T47D (cell line): ENCODE results near the gene CDKN2C.
"Not testable (repeated sequence)": the region's sequence is repeated elsewhere in the genome, so short reads cannot be mapped to it uniquely, and the experiment has no call there.

Experiments used
- DNase-seq, 2 experiments: peaks; one replicate each; pipeline versions ENCODE4 v3.0.0 to v3.0.0-alpha.2; 2011 to 2012; ENCODE audit warnings: low read depth in 1 of 2, low spot score in 1 of 2
- JUND ChIP-seq: IDR thresholded peaks from 2 replicates; pipeline ENCODE4 v1.6.1; 2012; ENCODE audit warnings: low read depth
- in situ Hi-C: cut with HindIII; loops from 2 replicates; pipeline ENCODE4 v1.10.0; 2016; ENCODE audit warnings: low sequenced_read_pairs, low pct_unique_long_range_greater_than_20kb

The CDKN2C gene

GRCh38 chr1:50969611-50970508 lies at the start of gene CDKN2C:
Gene CDKN2C (plus strand): TSS chr1:50970245. CDS start chr1:50970369, 124 bp downstream.
- in situ Hi-C loops: no loop called here
- TF ChIP-seq JUND: no peak
- peak; percentile 43 to 74 for DNase-seq

GRCh38 chr1:50920409-50920808 lies 49.6 kb upstream of the CDKN2C start:
- DNase-seq: no peak
- in situ Hi-C loops: no loop called here
- no peak for TF ChIP-seq JUND

DNA sequence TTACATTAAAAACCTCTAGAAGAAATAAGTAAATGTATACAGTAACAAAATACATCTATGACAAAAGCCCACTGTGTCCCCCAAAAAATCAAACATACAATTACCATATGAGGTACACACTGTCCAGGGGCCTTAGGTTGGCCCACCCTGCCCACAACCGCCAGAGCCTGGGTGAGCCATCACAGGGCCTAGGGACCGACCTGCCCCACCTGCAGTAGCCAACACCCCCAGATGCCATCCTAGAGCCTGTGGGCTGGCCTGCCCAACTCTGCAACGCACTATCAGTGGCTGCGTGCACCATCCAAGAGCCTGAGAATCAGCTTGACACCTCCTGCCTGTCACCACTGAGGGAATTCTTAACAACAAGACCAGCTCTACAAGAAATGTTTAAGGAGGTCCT lies 49.0 kb upstream of the CDKN2C start:
- DNase-seq: no peak
- no peak for TF ChIP-seq JUND
- in situ Hi-C loops: no loop called here

- no peak for DNase-seq
- no peak for TF ChIP-seq JUND
- in situ Hi-C loops: no loop called here
Observed at GRCh38 chr1:50923564-50923963, 46.5 kb upstream of the CDKN2C start.

- in situ Hi-C loops: no loop called here
- DNase-seq: peak in 1 of 2 experiments; percentile 16
- TF ChIP-seq JUND: no peak
Observed at GRCh38 chr1:50929376-50929958, 40.6 kb upstream of the CDKN2C start.

DNA sequence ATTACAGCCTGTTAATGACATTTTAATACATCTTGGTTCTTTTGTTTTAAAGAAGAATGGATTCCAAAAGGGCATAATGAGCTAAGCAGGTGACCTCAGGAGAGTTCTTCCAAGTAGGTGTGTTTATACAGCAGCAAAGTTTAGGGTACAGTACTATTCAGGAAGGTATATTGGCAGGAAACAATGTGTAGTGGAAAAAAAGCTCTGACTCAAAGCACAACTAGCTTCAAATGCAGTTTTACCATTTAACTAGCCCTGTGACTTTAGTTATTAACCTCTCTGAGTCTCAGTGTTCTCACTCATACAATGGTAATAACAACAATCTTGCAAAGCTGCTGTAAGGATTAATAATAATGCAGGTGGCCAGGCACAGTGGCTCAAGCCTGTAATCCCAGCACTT lies 39.9 kb upstream of the CDKN2C start:
- in situ Hi-C loops: no loop called here
- no peak for DNase-seq
- no peak for TF ChIP-seq JUND

GRCh38 chr1:50930965-50931737 lies 38.9 kb upstream of the CDKN2C start:
- in situ Hi-C loops: no loop called here
- TF ChIP-seq JUND: no peak
- DNase-seq: no peak

GRCh38 chr1:50932043-50932442 lies 38.0 kb upstream of the CDKN2C start:
- in situ Hi-C loops, DNase-seq: not testable (repeated sequence)

- DNase-seq, in situ Hi-C loops: not testable (repeated sequence)
Observed at GRCh38 chr1:50933770-50934169, 36.3 kb upstream of the CDKN2C start.

- DNase-seq: no peak
- TF ChIP-seq JUND: no peak
- in situ Hi-C loops: no loop called here
Observed at GRCh38 chr1:50934838-50935237, 35.2 kb upstream of the CDKN2C start.

- in situ Hi-C loops, DNase-seq: not testable (repeated sequence)
Observed at GRCh38 chr1:50935276-50935675, 34.8 kb upstream of the CDKN2C start.

- TF ChIP-seq JUND: no peak
- in situ Hi-C loops: no loop called here
- no peak for DNase-seq
Observed at GRCh38 chr1:50936321-50936720, 33.7 kb upstream of the CDKN2C start.

- in situ Hi-C loops: no loop called here
Observed at GRCh38 chr1:50940291-50940690, 29.8 kb upstream of the CDKN2C start.

More at GRCh38 chr1:50940291-50940690, 29.8 kb upstream of the CDKN2C start:
- DNase-seq: no peak
- no peak for TF ChIP-seq JUND
